ENCODE measurements around the gene TEKT5.

- TF ChIP-seq CTCF (IDR thresholded peaks at IDR 0.05): no peak
- no peak for TF ChIP-seq POLR2A (IDR thresholded peaks at IDR 0.05)
These were observed 93.8 kb downstream of the TEKT5 start for GRCh38 chr16:10600782-10601443.

Data from lower leg skin (tissue), 3 donors.